OCI-LY1 (cell line): ENCODE data around the gene SV2C.

Experiments used
- CTCF ChIP-seq: fragments of 200-600 bp; sonication (generic), shearing (Covaris generic); IDR thresholded peaks from 2 replicates; pipeline ENCODE4 v1.5.1; 2017; ENCODE audit warnings: mild to moderate bottlenecking, antibody characterized with exemption, low read length, moderate library complexity, mixed read lengths
- EZH2 ChIP-seq: fragments of 200-600 bp; sonication (generic), shearing (Covaris generic); IDR thresholded peaks from 2 replicates; pipeline ENCODE4 v1.8.0; 2017; ENCODE audit warnings: borderline replicate concordance, mixed run types, mild to moderate bottlenecking, antibody characterized with exemption, low read length, moderate library complexity, mixed read lengths

GRCh38 chr5:76326577-76327302, 243.6 kb downstream of the SV2C start:
- no peak for TF ChIP-seq CTCF
- no peak for TF ChIP-seq EZH2
